H1 (cell line): ENCODE measurements around the gene HCK. TPM values are rescaled to one million over a fixed set of nuclear protein-coding genes. Genes with fewer than 3 reads are reported as not detected.

Experiments
- ASH2L ChIP-seq: fragments of 200-600, 300-600 bp; sonication (generic); IDR thresholded peaks from one replicate; pipeline ENCODE4 v1.7.1; 2017; ENCODE audit warnings: low read length
- ATF3 ChIP-seq: IDR thresholded peaks from 2 replicates; pipeline ENCODE4 v1.6.1; 2011; ENCODE audit warnings: low read depth, mild to moderate bottlenecking, low read length; ENCODE audit not compliant: insufficient read depth
- BACH1 ChIP-seq: IDR thresholded peaks from 2 replicates; pipeline ENCODE4 v1.6.1; 2012; ENCODE audit warnings: low read length, improper control_type of control experiment
- BRCA1 ChIP-seq: IDR thresholded peaks from 2 replicates; pipeline ENCODE4 v1.6.1; 2012; ENCODE audit warnings: low read depth, low read length, improper control_type of control experiment
- CHD2 ChIP-seq: IDR thresholded peaks from 2 replicates; pipeline ENCODE4 v1.6.1; 2012; ENCODE audit warnings: low read length, improper control_type of control experiment
- CREB1 ChIP-seq: IDR thresholded peaks from 2 replicates; pipeline ENCODE4 v1.6.1; 2012; ENCODE audit warnings: inconsistent platforms
- E2F6 ChIP-seq: IDR thresholded peaks from 2 replicates; pipeline ENCODE4 v1.6.1; 2012; ENCODE audit warnings: inconsistent platforms
- EP300 ChIP-seq, 2 experiments: IDR thresholded peaks; 1 replicate in 1 of 2; 2 replicates in 1 of 2; pipeline ENCODE4 v1.6.1; 2011 to 2012; ENCODE audit warnings: low read depth in 2 of 2, low read length in 2 of 2, mild to moderate bottlenecking in 2 of 2, borderline replicate concordance in 1 of 2, inconsistent platforms in 1 of 2, moderate library complexity in 1 of 2
- GTF2F1 ChIP-seq: IDR thresholded peaks from 2 replicates; pipeline ENCODE4 v1.6.1; 2012; ENCODE audit warnings: low read depth, low read length, improper control_type of control experiment, borderline replicate concordance
- JUND ChIP-seq: IDR thresholded peaks from 2 replicates; pipeline ENCODE4 v1.6.1; 2011; ENCODE audit warnings: mild to moderate bottlenecking, improper control_type of control experiment, low read length
- KDM1A ChIP-seq: fragments of 200-600, 300-600 bp; sonication (generic); IDR thresholded peaks from 2 replicates; pipeline ENCODE4 v1.7.1; 2016; ENCODE audit warnings: mild to moderate bottlenecking, low read length, borderline replicate concordance
- KDM4A ChIP-seq: IDR thresholded peaks from one replicate; pipeline ENCODE4 v1.7.1; 2012; ENCODE audit warnings: low read depth, mild to moderate bottlenecking, moderate library complexity, low read length, inconsistent platforms; ENCODE audit not compliant: severe bottlenecking
- PHF8 ChIP-seq: fragments of 200-600 bp; sonication (generic); conservative IDR thresholded peaks from 2 replicates; pipeline ENCODE4 v1.7.1; 2012; ENCODE audit warnings: low read depth, mild to moderate bottlenecking, inconsistent platforms, low read length, moderate library complexity
- POLR2AphosphoS5 ChIP-seq: IDR thresholded peaks from 2 replicates; pipeline ENCODE4 v1.6.1; 2011; ENCODE audit warnings: low read depth, low read length
- RXRA ChIP-seq: IDR thresholded peaks from 2 replicates; pipeline ENCODE4 v1.6.1; 2011; ENCODE audit warnings: low read depth, mild to moderate bottlenecking, low read length, moderate library complexity; ENCODE audit not compliant: insufficient read depth
- SIX5 ChIP-seq: IDR thresholded peaks from 2 replicates; pipeline ENCODE4 v1.6.1; 2011; ENCODE audit warnings: mild to moderate bottlenecking, low read depth, low read length
- SP4 ChIP-seq: IDR thresholded peaks from 2 replicates; pipeline ENCODE4 v1.6.1; 2012; ENCODE audit warnings: low read length, inconsistent platforms
- SRF ChIP-seq: IDR thresholded peaks from 2 replicates; pipeline ENCODE4 v1.6.1; 2011; ENCODE audit warnings: mild to moderate bottlenecking, low read depth, low read length, moderate library complexity
- SUZ12 ChIP-seq: fragments of 200-600 bp; sonication (generic); IDR thresholded peaks from 2 replicates; pipeline ENCODE4 v1.6.1; 2012; ENCODE audit warnings: mild to moderate bottlenecking, inconsistent platforms, low read length, moderate library complexity, mixed read lengths
- USF2 ChIP-seq: IDR thresholded peaks from 2 replicates; pipeline ENCODE4 v1.6.1; 2011; ENCODE audit warnings: low read length, improper control_type of control experiment
- ZNF274 ChIP-seq: IDR thresholded peaks from 2 replicates; pipeline ENCODE4 v1.7.0; 2012; ENCODE audit warnings: low read length, borderline replicate concordance; ENCODE audit errors: extremely low read depth
- polyA plus RNA-seq, 7 experiments: library from polyadenylated mRNA; depleted of rRNA in 3 of 7; stranded (reverse) in 5 of 7; unstranded in 2 of 7; fragments of >200 nt in 5 of 7; fragments of 200-250 nt in 2 of 7; gene quantifications; 1 replicate in 5 of 7; 2 replicates in 1 of 7; 4 replicates in 1 of 7; pipeline versions ENCODE4 v1.2.1 to v1.2.3, GENCODE V29; 2011 to 2013; ENCODE audit warnings: missing spikeins in 2 of 7, mixed read lengths in 2 of 7
- total RNA-seq: library from RNA; stranded (reverse); fragmentation: NEBNext Ultra II Directional; extraction: Animal tissue kit (Norgen Biotek cat#: 25700); gene quantifications from 2 replicates; pipeline ENCODE4 v1.2.1, GENCODE V29; 2021

HCK gene
- total and polyA plus RNA-seq, 2 of the 8 experiments (the other 6 are each of a cell fraction or from before 2014, with no cell fraction given): 0.37 to 4.3 TPM

DNA sequence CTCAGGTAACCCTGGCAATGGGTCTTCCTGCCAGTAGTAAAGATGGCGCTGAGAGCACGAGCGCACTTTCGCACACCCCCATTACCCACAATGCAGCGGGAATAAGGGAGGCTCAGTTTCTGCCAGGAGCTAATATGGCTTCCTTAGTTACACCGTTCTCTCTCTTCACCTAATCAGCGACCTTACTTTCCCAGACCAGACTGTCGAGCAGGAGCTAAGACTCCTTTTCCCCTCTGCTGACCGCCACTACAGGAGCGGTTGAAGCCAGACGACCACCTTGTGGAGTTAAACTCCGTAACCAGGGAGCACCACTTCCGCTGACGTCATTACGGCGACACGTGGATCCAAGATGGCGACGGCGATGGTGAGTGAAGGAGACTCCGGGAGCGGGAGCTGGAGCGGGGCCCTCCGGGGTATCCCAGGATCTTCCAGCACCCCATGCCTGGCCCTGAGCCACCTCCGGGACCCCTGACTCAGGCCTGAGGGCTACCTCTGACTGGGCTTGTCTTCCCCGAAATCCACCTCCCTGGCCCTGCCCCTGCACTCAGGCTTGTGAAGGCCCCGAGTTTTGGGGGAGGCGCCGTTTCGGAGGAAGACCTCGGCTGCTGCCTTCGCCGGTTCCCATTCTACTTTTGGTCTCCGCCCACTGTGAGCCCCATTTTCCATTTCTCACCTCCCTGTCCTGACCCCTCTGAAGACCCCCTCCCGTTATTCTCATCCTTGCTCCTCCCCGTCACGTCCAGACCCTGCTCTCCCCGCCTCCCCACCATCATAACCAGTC, 57.5 kb downstream of the HCK start, which contains the start of gene TM9SF4 (continued):
- TF ChIP-seq ZNF274: no peak
- peak; percentile 97 for TF ChIP-seq KDM4A
- TF ChIP-seq BRCA1: peak; percentile 26; the same call in 1 of the 2 replicates
- TF ChIP-seq ATF3: 0 out of 2 replicates have a peak, but pooled peaks have one; percentile 36
- TF ChIP-seq CREB1: peak; percentile 97
- no peak; the same call in 1 of the 2 replicates for TF ChIP-seq SP4
- TF ChIP-seq KDM1A: no peak
- peak; percentile 42; the same call in 1 of the 2 replicates for TF ChIP-seq USF2
- TF ChIP-seq SIX5: peak; percentile 90
- peak; percentile 68 for TF ChIP-seq E2F6
- peak; percentile 100 for TF ChIP-seq PHF8
- peak; percentile 59; the same call in 1 of the 2 replicates for TF ChIP-seq CHD2
- 0 out of 2 replicates have a peak, but pooled peaks have one; percentile 32 for TF ChIP-seq GTF2F1
- peak; percentile 95 for TF ChIP-seq JUND
- no peak; a peak in 1 of 3 replicates for TF ChIP-seq EP300 (IDR thresholded peaks at IDR 0.05; ENCODE audit: borderline replicate concordance in 1 of 2, low read depth in 2 of 2, low read length in 2 of 2)
- peak; percentile 99 for TF ChIP-seq POLR2AphosphoS5
- TF ChIP-seq ASH2L: peak; percentile 97
- TF ChIP-seq BACH1: no peak
- no peak for TF ChIP-seq SUZ12
- no peak for TF ChIP-seq SRF
- no peak for TF ChIP-seq RXRA
